Measurements from ENCODE around the gene TRIO.

TRIO gene

GRCh38 chr5:14226149-14226548 is 83.0 kb downstream of the TRIO start:
- H3K9me3 ChIP-seq (ENCODE audit: control insufficient read depth, insufficient read depth, low read length) = no peaks in the 10 kb centered on the region
- no peaks in the 10 kb centered on the region for H3K36me3 ChIP-seq (ENCODE audit: control insufficient read depth, insufficient read depth, low read length)
- WGBS (ENCODE audit: insufficient coverage, insufficient read length) = no CpG with 5 or more reads among the region's 4 CpGs
- H3K4me1 ChIP-seq (ENCODE audit: control insufficient read depth, insufficient read depth, low read length) = peaks cover 7% of the 10 kb centered on the region
- no peaks in the 10 kb centered on the region for H3K27me3 ChIP-seq (ENCODE audit: control insufficient read depth, insufficient read depth, low read length)
- H3K4me3 ChIP-seq (ENCODE audit: low read length) = no peak overlapping the region
- H3K27ac ChIP-seq (ENCODE audit: low read length) = no peak overlapping the region
- no peak for DNase-seq (ENCODE audit: low read depth, low spot score)

GRCh38 chr5:14226554-14226953 is 83.4 kb downstream of the TRIO start:
- Histone ChIP-seq H3K4me3 (ENCODE audit: low read length) (no peak overlapping the region), H3K27me3 (ENCODE audit: control insufficient read depth, insufficient read depth, low read length) (no peaks in the 10 kb centered on the region), H3K4me1 (ENCODE audit: control insufficient read depth, insufficient read depth, low read length) (peaks cover 7% of the 10 kb centered on the region), H3K27ac (ENCODE audit: low read length) (no peak overlapping the region), H3K9me3 (ENCODE audit: control insufficient read depth, insufficient read depth, low read length) (no peaks in the 10 kb centered on the region), H3K36me3 (ENCODE audit: control insufficient read depth, insufficient read depth, low read length) (no peaks in the 10 kb centered on the region)
- no CpG with 5 or more reads among the region's 6 CpGs for WGBS (ENCODE audit: insufficient coverage, insufficient read length)
- no peak for DNase-seq (ENCODE audit: low read depth, low spot score)

DNA sequence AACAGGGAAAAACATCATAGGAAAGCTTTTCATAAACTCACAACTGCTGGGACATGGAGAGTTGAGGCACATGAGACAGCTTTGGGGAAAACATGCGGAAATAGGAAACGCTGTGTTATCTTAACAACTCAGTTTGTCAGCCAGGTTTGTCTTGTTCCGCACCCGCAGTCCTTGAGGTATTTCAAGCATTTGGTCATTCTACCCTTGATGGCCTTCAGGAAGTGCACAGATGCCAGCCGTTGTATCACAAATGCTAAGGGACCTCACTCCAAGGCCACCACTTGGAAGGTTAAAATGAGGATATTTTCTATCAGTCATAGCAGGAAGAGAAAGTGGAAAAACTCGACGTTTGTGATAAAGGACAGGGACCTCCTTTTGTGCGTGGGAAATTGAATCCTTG is 83.8 kb downstream of the TRIO start:
- no peaks in the 10 kb centered on the region for H3K27me3 ChIP-seq (ENCODE audit: control insufficient read depth, insufficient read depth, low read length)
- H3K4me3 ChIP-seq (ENCODE audit: low read length) = no peak overlapping the region
- no CpG with 5 or more reads among the region's 8 CpGs for WGBS (ENCODE audit: insufficient coverage, insufficient read length)
- H3K9me3 ChIP-seq (ENCODE audit: control insufficient read depth, insufficient read depth, low read length) = no peaks in the 10 kb centered on the region
- DNase-seq (ENCODE audit: low read depth, low spot score) = no peak
- no peak overlapping the region for H3K27ac ChIP-seq (ENCODE audit: low read length)
- no peaks in the 10 kb centered on the region for H3K36me3 ChIP-seq (ENCODE audit: control insufficient read depth, insufficient read depth, low read length)
- H3K4me1 ChIP-seq (ENCODE audit: control insufficient read depth, insufficient read depth, low read length) = peaks cover 7% of the 10 kb centered on the region

- WGBS (ENCODE audit: insufficient coverage, insufficient read length) = no CpG with 5 or more reads among the region's 3 CpGs
- no peaks in the 10 kb centered on the region for H3K27me3 ChIP-seq (ENCODE audit: control insufficient read depth, insufficient read depth, low read length)
- H3K9me3 ChIP-seq (ENCODE audit: control insufficient read depth, insufficient read depth, low read length) = no peaks in the 10 kb centered on the region
- no peak for DNase-seq (ENCODE audit: low read depth, low spot score)
- H3K36me3 ChIP-seq (ENCODE audit: control insufficient read depth, insufficient read depth, low read length) = no peaks in the 10 kb centered on the region
- H3K27ac ChIP-seq (ENCODE audit: low read length) = no peak overlapping the region
- peaks cover 7% of the 10 kb centered on the region for H3K4me1 ChIP-seq (ENCODE audit: control insufficient read depth, insufficient read depth, low read length)
- H3K4me3 ChIP-seq (ENCODE audit: low read length) = no peak overlapping the region
Observed at GRCh38 chr5:14227513-14227912, 84.4 kb downstream of the TRIO start.

DNA sequence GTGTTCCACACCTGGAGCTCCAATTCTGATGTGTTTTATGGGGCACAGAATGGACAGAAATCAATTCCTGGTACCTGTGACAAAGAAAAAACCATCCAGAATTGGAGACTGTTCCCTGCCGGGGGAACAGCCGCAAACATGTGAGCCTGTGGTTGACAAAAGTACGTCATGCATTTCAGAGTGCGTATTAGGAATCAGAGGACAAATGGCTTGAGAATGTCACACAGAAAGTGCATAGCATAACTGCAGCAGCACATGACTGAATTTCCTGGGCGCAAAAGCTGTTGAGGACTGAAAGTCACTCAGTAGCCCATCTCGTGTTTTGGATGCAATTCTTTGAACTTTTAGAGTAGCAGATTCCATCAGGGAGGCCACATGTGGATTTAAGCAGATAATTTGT is 85.1 kb downstream of the TRIO start:
- Histone ChIP-seq H3K9me3 (ENCODE audit: control insufficient read depth, insufficient read depth, low read length) (no peaks in the 10 kb centered on the region), H3K4me3 (ENCODE audit: low read length) (no peak overlapping the region), H3K27me3 (ENCODE audit: control insufficient read depth, insufficient read depth, low read length) (no peaks in the 10 kb centered on the region), H3K4me1 (ENCODE audit: control insufficient read depth, insufficient read depth, low read length) (peaks cover 6% of the 10 kb centered on the region), H3K36me3 (ENCODE audit: control insufficient read depth, insufficient read depth, low read length) (no peaks in the 10 kb centered on the region), H3K27ac (ENCODE audit: low read length) (no peak overlapping the region)
- DNase-seq (ENCODE audit: low read depth, low spot score) = no peak
- WGBS (ENCODE audit: insufficient coverage, insufficient read length) = no CpG with 5 or more reads among the region's 6 CpGs

- no CpG with 5 or more reads among the region's 1 CpG for WGBS (ENCODE audit: insufficient coverage, insufficient read length)
Observed at GRCh38 chr5:14229181-14229580, 86.0 kb downstream of the TRIO start.

DNA sequence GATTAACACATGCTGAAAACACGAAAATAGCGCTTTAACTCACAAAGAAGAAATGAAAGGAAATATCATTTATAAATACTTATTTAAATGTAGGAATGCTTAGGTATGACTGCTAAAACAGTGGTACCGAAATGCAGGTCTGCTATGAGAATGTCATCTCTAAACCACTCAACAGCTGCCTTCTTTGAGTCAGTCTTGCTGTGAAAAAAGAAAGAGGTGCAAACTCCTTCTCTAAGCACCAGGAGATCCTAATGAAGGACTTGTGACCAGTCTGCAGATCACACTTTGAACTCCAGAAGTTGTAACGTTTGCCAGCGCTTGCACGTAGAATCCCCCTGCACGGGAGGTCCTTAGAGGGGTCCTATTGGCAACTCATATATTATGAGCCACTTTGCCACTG is 86.6 kb downstream of the TRIO start:
- Histone ChIP-seq H3K27me3 (ENCODE audit: control insufficient read depth, insufficient read depth, low read length) (no peaks in the 10 kb centered on the region), H3K4me3 (ENCODE audit: low read length) (no peak overlapping the region)
- no CpG with 5 or more reads among the region's 7 CpGs for WGBS (ENCODE audit: insufficient coverage, insufficient read length)

More at GRCh38 chr5:14229181-14229580, 86.0 kb downstream of the TRIO start:
- Histone ChIP-seq H3K4me3 (ENCODE audit: low read length) (no peak overlapping the region), H3K4me1 (ENCODE audit: control insufficient read depth, insufficient read depth, low read length) (peaks cover 8% of the 10 kb centered on the region), H3K27ac (ENCODE audit: low read length) (no peak overlapping the region), H3K9me3 (ENCODE audit: control insufficient read depth, insufficient read depth, low read length) (no peaks in the 10 kb centered on the region), H3K27me3 (ENCODE audit: control insufficient read depth, insufficient read depth, low read length) (no peaks in the 10 kb centered on the region), H3K36me3 (ENCODE audit: control insufficient read depth, insufficient read depth, low read length) (no peaks in the 10 kb centered on the region)
- no peak for DNase-seq (ENCODE audit: low read depth, low spot score)

GRCh38 chr5:14231156-14231555 is 88.0 kb downstream of the TRIO start:
- Histone ChIP-seq H3K27me3 (ENCODE audit: control insufficient read depth, insufficient read depth, low read length) (no peaks in the 10 kb centered on the region), H3K27ac (ENCODE audit: low read length) (no peak overlapping the region), H3K4me3 (ENCODE audit: low read length) (no peak overlapping the region), H3K9me3 (ENCODE audit: control insufficient read depth, insufficient read depth, low read length) (no peaks in the 10 kb centered on the region), H3K4me1 (ENCODE audit: control insufficient read depth, insufficient read depth, low read length) (peaks cover 7% of the 10 kb centered on the region), H3K36me3 (ENCODE audit: control insufficient read depth, insufficient read depth, low read length) (no peaks in the 10 kb centered on the region)
- no peak for DNase-seq (ENCODE audit: low read depth, low spot score)
- no CpG with 5 or more reads among the region's 2 CpGs for WGBS (ENCODE audit: insufficient coverage, insufficient read length)

More for the DNA sequence above, 86.6 kb downstream of the TRIO start:
- Histone ChIP-seq H3K27ac (ENCODE audit: low read length) (no peak overlapping the region), H3K36me3 (ENCODE audit: control insufficient read depth, insufficient read depth, low read length) (no peaks in the 10 kb centered on the region), H3K9me3 (ENCODE audit: control insufficient read depth, insufficient read depth, low read length) (no peaks in the 10 kb centered on the region), H3K4me1 (ENCODE audit: control insufficient read depth, insufficient read depth, low read length) (peaks cover 9% of the 10 kb centered on the region)
- no peak for DNase-seq (ENCODE audit: low read depth, low spot score)

GRCh38 chr5:14231890-14232289 is 88.7 kb downstream of the TRIO start:
- Histone ChIP-seq H3K4me1 (ENCODE audit: control insufficient read depth, insufficient read depth, low read length) (peaks cover 4% of the 10 kb centered on the region; the same call in 1 of the 2 replicates), H3K4me3 (ENCODE audit: low read length) (no peak overlapping the region), H3K9me3 (ENCODE audit: control insufficient read depth, insufficient read depth, low read length) (no peaks in the 10 kb centered on the region), H3K27me3 (ENCODE audit: control insufficient read depth, insufficient read depth, low read length) (no peaks in the 10 kb centered on the region), H3K27ac (ENCODE audit: low read length) (no peak overlapping the region), H3K36me3 (ENCODE audit: control insufficient read depth, insufficient read depth, low read length) (no peaks in the 10 kb centered on the region)
- no peak for DNase-seq (ENCODE audit: low read depth, low spot score)
- no CpG with 5 or more reads among the region's 4 CpGs for WGBS (ENCODE audit: insufficient coverage, insufficient read length)

DNA sequence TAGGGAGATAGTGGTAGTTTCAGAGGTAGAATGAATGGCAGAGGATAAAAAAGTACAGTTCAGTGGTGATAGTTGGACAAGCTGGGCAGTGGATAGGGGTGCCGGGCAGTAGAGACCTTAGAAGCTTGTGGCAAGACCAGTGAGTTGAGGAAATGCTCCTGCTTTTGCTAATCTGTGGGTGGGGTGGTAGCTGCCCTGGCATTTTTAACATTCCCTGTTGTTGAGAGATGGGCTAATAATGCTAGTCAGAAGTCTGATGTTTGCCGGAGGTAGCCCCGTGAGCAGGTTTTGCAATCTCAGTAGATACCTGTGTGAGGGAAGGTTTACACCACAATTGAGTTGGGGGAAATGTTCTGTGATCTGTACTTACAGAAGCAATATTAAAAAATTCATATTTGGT is 91.1 kb downstream of the TRIO start:
- H3K4me1 ChIP-seq (ENCODE audit: control insufficient read depth, insufficient read depth, low read length) = peaks cover 12% of the 10 kb centered on the region
- DNase-seq (ENCODE audit: low read depth, low spot score) = no peak
- no peaks in the 10 kb centered on the region for H3K9me3 ChIP-seq (ENCODE audit: control insufficient read depth, insufficient read depth, low read length)
- H3K27me3 ChIP-seq (ENCODE audit: control insufficient read depth, insufficient read depth, low read length) = no peaks in the 10 kb centered on the region
- H3K4me3 ChIP-seq (ENCODE audit: low read length) = no peak overlapping the region
- no peaks in the 10 kb centered on the region for H3K36me3 ChIP-seq (ENCODE audit: control insufficient read depth, insufficient read depth, low read length)
- WGBS (ENCODE audit: insufficient coverage, insufficient read length) = no CpG with 5 or more reads among the region's 3 CpGs
- no peak overlapping the region for H3K27ac ChIP-seq (ENCODE audit: low read length)

DNA sequence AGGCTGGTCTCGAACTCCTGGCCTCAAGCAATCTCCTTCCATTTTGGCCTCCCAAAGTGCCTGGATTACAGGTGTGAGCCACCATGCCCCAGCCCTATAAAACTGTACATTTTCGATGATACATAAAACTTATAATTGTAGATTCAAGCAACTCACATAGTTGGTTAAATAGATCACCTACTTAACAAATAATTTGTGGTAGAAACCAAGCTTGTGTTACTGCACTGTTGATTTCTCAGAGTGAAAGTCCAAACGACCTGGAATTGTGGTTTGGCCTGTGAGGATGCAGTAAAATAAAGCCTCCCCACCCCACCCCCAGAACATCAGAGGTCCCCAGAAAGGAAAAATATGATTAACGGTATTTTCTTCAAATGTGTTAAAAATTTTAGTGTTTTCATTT is 92.7 kb downstream of the TRIO start:
- H3K27ac ChIP-seq (ENCODE audit: low read length) = no peak overlapping the region
- H3K36me3 ChIP-seq (ENCODE audit: control insufficient read depth, insufficient read depth, low read length) = no peaks in the 10 kb centered on the region
- H3K4me3 ChIP-seq (ENCODE audit: low read length) = no peak overlapping the region
- no peaks in the 10 kb centered on the region for H3K27me3 ChIP-seq (ENCODE audit: control insufficient read depth, insufficient read depth, low read length)
- no peaks in the 10 kb centered on the region for H3K9me3 ChIP-seq (ENCODE audit: control insufficient read depth, insufficient read depth, low read length)
- peaks cover 14% of the 10 kb centered on the region for H3K4me1 ChIP-seq (ENCODE audit: control insufficient read depth, insufficient read depth, low read length)
- DNase-seq (ENCODE audit: low read depth, low spot score) = no peak
- WGBS (ENCODE audit: insufficient coverage, insufficient read length) = no CpG with 5 or more reads among the region's 4 CpGs
